ENCODE data around the gene SLCO2B1.

The SLCO2B1 gene

GRCh38 chr11:75152651-75153427, 1.9 kb downstream of the SLCO2B1 start:
- Mint-ChIP-seq H3K4me1 (peaks cover 5% of the 10 kb centered on the region), H3K27me3 (no peaks in the 10 kb centered on the region), H3K27ac (no peak overlapping the region), H3K9me3 (no peaks in the 10 kb centered on the region), H3K4me3 (no peak overlapping the region)
- no peak for DNase-seq
- ATAC-seq, result no peak

- DNase-seq (no peak), ATAC-seq (no peak)
- no peak overlapping the region for H3K27ac Mint-ChIP-seq
- H3K4me3 Mint-ChIP-seq, result no peak overlapping the region
- H3K27me3 Mint-ChIP-seq, result no peaks in the 10 kb centered on the region
- H3K4me1 Mint-ChIP-seq, result peaks cover 5% of the 10 kb centered on the region
- no peaks in the 10 kb centered on the region for H3K9me3 Mint-ChIP-seq
Measured at GRCh38 chr11:75154646-75155569, 4.0 kb downstream of the SLCO2B1 start.

GRCh38 chr11:75155570-75156422, 4.9 kb downstream of the SLCO2B1 start:
- ATAC-seq (no peak), DNase-seq (no peak)
- peaks cover 5% of the 10 kb centered on the region for H3K4me1 Mint-ChIP-seq
- no peaks in the 10 kb centered on the region for H3K27me3 Mint-ChIP-seq
- H3K4me3 Mint-ChIP-seq, result no peak overlapping the region
- no peaks in the 10 kb centered on the region for H3K9me3 Mint-ChIP-seq
- no peak overlapping the region for H3K27ac Mint-ChIP-seq

- ATAC-seq, result no peak
- peaks cover under 1% of the 10 kb centered on the region for H3K4me1 Mint-ChIP-seq
- no peaks in the 10 kb centered on the region for H3K9me3 Mint-ChIP-seq
Measured at GRCh38 chr11:75158241-75158640, 7.3 kb downstream of the SLCO2B1 start.

GRCh38 chr11:75158696-75159150, 7.8 kb downstream of the SLCO2B1 start:
- Mint-ChIP-seq H3K9me3 (no peaks in the 10 kb centered on the region), H3K4me1 (no peaks in the 10 kb centered on the region), H3K27ac (no peak overlapping the region), H3K27me3 (no peaks in the 10 kb centered on the region), H3K4me3 (no peak overlapping the region)
- ATAC-seq (no peak), DNase-seq (no peak)

More at GRCh38 chr11:75158241-75158640, 7.3 kb downstream of the SLCO2B1 start:
- Mint-ChIP-seq H3K27me3 (no peaks in the 10 kb centered on the region), H3K4me3 (no peak overlapping the region), H3K27ac (no peak overlapping the region)
- DNase-seq, result no peak

- Mint-ChIP-seq H3K4me3 (no peak overlapping the region), H3K27ac (no peak overlapping the region), H3K9me3 (no peaks in the 10 kb centered on the region), H3K27me3 (peaks cover 5% of the 10 kb centered on the region), H3K4me1 (no peaks in the 10 kb centered on the region)
- no peak for DNase-seq
- no peak for ATAC-seq
Measured at GRCh38 chr11:75159151-75159953, 8.4 kb downstream of the SLCO2B1 start.

- Mint-ChIP-seq H3K4me3 (no peak overlapping the region), H3K27ac (no peak overlapping the region), H3K27me3 (peaks cover 6% of the 10 kb centered on the region), H3K9me3 (no peaks in the 10 kb centered on the region), H3K4me1 (no peaks in the 10 kb centered on the region)
- no peak for ATAC-seq
- no peak for DNase-seq
Measured at GRCh38 chr11:75160220-75160757, 9.4 kb downstream of the SLCO2B1 start.

GRCh38 chr11:75160880-75161279, 10.0 kb downstream of the SLCO2B1 start:
- H3K4me3 Mint-ChIP-seq, result no peak overlapping the region
- ATAC-seq, result no peak
- no peak for DNase-seq
- H3K4me1 Mint-ChIP-seq, result no peaks in the 10 kb centered on the region
- H3K9me3 Mint-ChIP-seq, result no peaks in the 10 kb centered on the region
- H3K27me3 Mint-ChIP-seq, result peaks cover 6% of the 10 kb centered on the region
- H3K27ac Mint-ChIP-seq, result no peak overlapping the region

GRCh38 chr11:75161506-75162095, 10.7 kb downstream of the SLCO2B1 start:
- H3K9me3 Mint-ChIP-seq, result no peaks in the 10 kb centered on the region
- peaks cover 6% of the 10 kb centered on the region for H3K27me3 Mint-ChIP-seq
- H3K27ac Mint-ChIP-seq, result no peak overlapping the region
- no peaks in the 10 kb centered on the region for H3K4me1 Mint-ChIP-seq
- no peak for ATAC-seq
- DNase-seq, result no peak
- no peak overlapping the region for H3K4me3 Mint-ChIP-seq

- Mint-ChIP-seq H3K27ac (no peak overlapping the region), H3K4me1 (no peaks in the 10 kb centered on the region), H3K27me3 (peaks cover 6% of the 10 kb centered on the region), H3K4me3 (no peak overlapping the region), H3K9me3 (no peaks in the 10 kb centered on the region)
- no peak for DNase-seq
- no peak for ATAC-seq
Measured at GRCh38 chr11:75162954-75163353, 12.0 kb downstream of the SLCO2B1 start.

GRCh38 chr11:75163921-75164849, 13.3 kb downstream of the SLCO2B1 start:
- Mint-ChIP-seq H3K27me3 (peaks cover 6% of the 10 kb centered on the region), H3K27ac (peak overlapping the region in 1 of 2 donors; percentile 39)

GRCh38 chr11:75165721-75166120, 14.8 kb downstream of the SLCO2B1 start:
- DNase-seq, result no peak
- H3K9me3 Mint-ChIP-seq, result no peaks in the 10 kb centered on the region
- no peak for ATAC-seq
- H3K27me3 Mint-ChIP-seq, result peaks cover 6% of the 10 kb centered on the region
- no peak overlapping the region for H3K4me3 Mint-ChIP-seq
- no peaks in the 10 kb centered on the region for H3K4me1 Mint-ChIP-seq
- H3K27ac Mint-ChIP-seq, result no peak overlapping the region

More at GRCh38 chr11:75163921-75164849, 13.3 kb downstream of the SLCO2B1 start:
- H3K4me1 Mint-ChIP-seq, result no peaks in the 10 kb centered on the region
- no peak for DNase-seq
- no peak overlapping the region for H3K4me3 Mint-ChIP-seq
- ATAC-seq, result no peak
- no peaks in the 10 kb centered on the region for H3K9me3 Mint-ChIP-seq

- no peak for ATAC-seq
- Mint-ChIP-seq H3K4me3 (no peak overlapping the region), H3K27me3 (peaks cover 6% of the 10 kb centered on the region), H3K9me3 (no peaks in the 10 kb centered on the region), H3K4me1 (no peaks in the 10 kb centered on the region), H3K27ac (no peak overlapping the region)
- DNase-seq, result no peak
Measured at GRCh38 chr11:75166791-75167190, 15.9 kb downstream of the SLCO2B1 start.

Measured in stimulated activated naive CD8-positive, alpha-beta T cell treated with anti-CD3 and anti-CD28 coated beads, Interleukin-15, amount 100 ng/mL, for 72 hours (primary cell).